HG02642 (cell line): Measurements from ENCODE around the gene COL19A1.
"Not testable (repeated sequence)": the region's sequence is repeated elsewhere in the genome, so short reads cannot be mapped to it uniquely, and the experiment has no call there.

Experiments used
- ATAC-seq: cut with Tn5 transposase; IDR thresholded peaks from one replicate; pipeline ENCODE4 v1.9.1; 2021; ENCODE audit warnings: mild to moderate bottlenecking; ENCODE audit not compliant: unreplicated experiment, poor library complexity

The COL19A1 gene

GRCh38 chr6:69894578-69895347, 28.4 kb downstream of the COL19A1 start:
- peak; percentile 60 for ATAC-seq

DNA sequence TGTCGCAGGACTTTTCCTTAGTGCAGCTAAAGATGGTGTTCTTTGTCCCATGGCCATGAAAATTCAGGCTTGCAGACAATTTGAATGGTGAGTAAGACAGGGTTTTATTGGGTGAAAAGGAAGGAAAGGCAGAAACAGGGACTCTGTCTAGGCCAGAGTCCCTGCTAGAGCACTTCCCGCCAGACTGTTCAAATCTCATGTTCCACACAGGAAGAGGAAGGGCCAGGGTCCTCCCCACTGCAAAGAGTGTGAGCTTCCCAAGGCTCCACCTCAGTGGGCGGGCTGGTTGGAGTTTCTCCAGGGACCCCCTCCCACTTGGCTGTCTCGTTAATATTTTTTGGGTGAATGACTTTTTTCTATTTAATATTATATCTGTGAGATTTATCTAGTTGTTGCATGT, 29.0 kb downstream of the COL19A1 start:
- ATAC-seq = peak; percentile 27

- ATAC-seq = no peak
Measured at GRCh38 chr6:69900869-69901268, 34.5 kb downstream of the COL19A1 start.

- no peak for ATAC-seq
Measured at GRCh38 chr6:69901361-69901760, 35.0 kb downstream of the COL19A1 start.

- no peak for ATAC-seq
Measured at GRCh38 chr6:69907981-69908498, 41.7 kb downstream of the COL19A1 start.

- ATAC-seq = no peak
Measured at GRCh38 chr6:69913361-69913760, 47.0 kb downstream of the COL19A1 start.

DNA sequence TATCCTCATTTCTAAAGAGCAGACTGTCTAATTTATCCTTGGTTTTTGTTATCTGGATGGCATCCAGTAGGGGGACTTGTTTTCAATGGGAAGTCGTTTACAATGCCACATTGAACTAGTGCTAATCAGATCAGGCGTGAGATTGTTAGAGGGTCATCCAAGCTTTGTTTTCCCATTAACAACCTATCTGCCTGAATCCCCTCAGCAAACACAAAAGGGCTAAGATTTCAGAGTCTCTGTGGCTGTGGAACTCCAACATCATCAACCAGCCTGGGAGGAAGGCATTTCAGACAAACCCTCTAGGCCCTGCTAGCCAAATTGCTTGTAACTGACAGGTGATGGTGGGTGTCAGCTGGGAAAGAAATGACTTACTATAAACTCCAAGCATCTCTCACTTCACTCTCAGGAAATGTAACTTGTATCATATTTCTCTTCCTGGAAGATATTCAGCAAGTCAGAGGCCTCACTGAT, 47.7 kb downstream of the COL19A1 start:
- no peak for ATAC-seq

- ATAC-seq = no peak
Measured at GRCh38 chr6:69915346-69915745, 49.0 kb downstream of the COL19A1 start.

GRCh38 chr6:69917834-69918233, 51.5 kb downstream of the COL19A1 start:
- ATAC-seq = peak; percentile 79

DNA sequence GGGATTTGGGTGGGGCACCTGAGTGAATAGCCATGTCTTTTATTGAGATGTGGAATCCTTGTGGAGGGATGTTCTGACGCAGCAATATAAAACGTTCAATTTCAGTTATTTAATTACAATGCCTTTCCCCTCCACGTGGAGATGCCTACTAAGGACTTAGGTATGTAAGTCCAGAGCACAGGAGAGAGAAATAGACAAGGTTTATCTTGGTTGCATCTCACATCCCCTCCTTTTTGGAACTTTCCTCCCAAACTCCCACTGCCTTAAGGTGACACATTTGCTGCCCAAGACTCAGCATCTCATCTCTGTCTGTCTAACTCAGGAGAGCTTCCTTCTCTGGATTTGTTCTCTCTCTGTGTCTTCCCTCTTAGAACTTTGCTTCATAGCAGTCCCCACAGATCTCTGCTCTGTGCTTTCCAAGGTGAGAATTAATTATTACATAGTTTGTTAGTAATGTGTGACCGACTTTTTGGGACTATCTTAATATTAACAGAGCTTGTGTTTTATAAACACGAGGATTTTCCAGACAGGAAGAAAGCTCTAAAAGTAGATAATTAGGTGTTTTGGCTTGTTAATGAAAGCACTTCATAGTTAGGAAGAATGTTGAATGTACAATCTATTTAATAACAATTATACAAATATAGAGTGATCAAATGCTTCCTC, 52.6 kb downstream of the COL19A1 start:
- no peak for ATAC-seq

DNA sequence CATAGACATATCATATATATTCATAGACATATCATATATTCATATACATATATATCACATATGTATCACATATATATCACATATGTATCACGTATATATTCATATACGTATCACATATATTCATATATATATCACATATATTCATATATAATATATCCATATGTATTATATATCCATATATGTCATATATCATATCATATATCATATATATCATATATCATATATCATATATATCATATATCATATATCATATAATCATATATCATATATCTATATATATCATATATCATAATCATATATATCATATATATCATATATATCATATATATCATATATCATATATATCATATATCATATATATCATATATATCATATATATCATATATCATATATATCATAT, 54.7 kb downstream of the COL19A1 start:
- not testable (repeated sequence) for ATAC-seq

DNA sequence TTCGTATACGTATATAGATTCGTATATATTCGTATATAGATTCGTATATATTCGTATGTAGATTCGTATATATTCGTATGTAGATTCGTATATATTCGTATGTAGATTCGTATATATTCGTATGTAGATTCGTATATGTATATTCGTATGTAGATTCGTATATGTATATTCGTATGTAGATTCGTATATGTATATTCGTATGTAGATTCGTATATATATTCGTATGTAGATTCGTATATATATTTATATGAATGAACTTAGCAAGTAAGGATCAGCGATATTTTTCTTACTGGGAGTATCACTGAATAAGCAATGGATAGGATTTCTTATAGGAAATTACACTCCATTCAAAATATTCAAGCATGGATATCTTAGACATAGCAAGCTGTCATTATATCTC, 55.3 kb downstream of the COL19A1 start:
- not testable (repeated sequence) for ATAC-seq

DNA sequence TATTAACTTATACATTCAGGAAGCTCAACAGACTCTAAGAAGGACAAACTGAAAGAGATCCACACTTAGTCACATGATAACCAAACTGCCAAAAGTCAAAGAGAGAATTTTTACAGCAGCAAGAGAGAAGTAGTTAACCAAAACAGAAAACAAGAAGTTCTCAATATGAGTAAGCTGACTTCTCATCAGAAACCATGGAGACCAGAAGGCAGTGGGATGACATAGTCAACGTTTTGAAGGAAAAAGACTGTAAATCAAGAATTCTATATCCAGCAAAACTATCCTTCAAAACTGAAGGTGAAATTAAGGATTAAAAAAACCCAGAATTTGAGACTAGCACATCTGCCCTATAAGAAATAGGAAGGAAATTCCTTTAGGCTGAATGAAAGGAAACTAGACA, 60.4 kb downstream of the COL19A1 start:
- ATAC-seq = no peak

DNA sequence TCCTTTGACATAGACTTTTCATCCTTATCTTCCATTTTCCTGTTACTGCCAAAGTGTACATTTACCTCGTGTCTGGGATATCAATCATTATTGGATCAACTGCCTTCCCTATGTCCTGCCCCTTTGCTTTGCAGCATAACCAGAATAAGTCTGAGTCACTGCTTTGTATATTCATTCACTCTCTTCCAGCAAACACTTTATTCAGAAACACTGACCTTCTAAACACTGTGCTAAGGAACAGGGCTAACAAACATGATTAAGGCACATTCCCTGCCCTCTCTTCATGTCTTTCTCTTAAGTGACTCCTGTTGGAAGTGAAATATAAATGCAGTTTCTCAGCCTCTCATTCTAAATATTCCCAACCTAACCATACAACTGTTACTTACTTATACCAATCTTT, 66.9 kb downstream of the COL19A1 start:
- ATAC-seq = no peak

DNA sequence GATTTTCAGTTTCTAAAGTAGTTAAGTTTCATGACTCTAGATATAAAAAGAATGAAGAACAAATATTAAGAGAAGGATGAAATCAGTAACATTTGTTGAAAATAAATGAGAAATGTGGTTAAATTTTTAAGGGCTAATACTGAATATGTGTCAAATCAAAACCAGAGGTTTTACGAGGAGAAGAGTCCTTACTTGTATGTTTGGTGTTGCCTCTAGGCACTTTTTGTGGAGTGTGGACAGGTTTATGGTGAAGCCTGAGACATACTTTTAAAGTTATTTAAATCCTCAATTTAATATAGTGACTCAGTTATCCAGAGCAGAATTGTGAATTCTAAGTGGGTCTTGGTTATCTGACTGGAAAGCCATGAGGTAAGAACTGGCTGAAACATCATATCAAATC, 68.7 kb downstream of the COL19A1 start:
- no peak for ATAC-seq

- no peak for ATAC-seq
Measured at GRCh38 chr6:69936674-69937363, 70.5 kb downstream of the COL19A1 start.

DNA sequence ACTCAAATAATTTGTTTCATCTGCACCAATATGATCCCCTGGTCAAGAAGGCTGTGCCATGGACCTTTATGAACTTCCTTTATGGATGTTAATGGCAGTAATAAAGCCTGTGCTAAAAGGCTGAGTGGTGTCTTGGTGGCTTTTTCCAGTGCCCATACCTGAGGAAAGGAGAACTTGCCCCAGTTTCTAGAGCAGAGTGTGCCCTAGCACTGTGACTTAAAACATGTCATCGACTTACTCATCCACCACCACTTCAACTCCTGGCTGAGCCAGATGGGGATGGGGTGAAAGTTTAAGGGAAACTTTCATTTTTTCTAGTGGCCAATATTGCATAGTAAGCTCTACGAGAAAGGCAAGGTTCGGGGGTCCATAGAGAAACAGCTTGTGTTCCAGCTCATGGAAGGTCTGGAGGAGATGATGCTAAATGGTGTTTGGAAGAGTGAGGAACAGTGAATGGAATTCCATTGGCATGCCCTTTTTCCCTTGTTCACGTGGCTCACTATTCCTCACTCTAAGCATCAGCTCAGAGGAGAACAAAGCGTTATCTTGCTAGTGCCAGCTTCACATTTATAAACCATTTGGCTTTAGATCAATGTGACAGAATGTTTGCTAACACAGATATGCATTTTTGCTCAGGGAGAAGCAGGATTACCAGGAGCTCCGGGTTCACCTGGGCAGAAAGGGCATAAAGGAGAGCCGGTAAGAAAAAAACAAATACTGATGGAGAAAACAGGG, 71.2 kb downstream of the COL19A1 start:
- no peak for ATAC-seq

DNA sequence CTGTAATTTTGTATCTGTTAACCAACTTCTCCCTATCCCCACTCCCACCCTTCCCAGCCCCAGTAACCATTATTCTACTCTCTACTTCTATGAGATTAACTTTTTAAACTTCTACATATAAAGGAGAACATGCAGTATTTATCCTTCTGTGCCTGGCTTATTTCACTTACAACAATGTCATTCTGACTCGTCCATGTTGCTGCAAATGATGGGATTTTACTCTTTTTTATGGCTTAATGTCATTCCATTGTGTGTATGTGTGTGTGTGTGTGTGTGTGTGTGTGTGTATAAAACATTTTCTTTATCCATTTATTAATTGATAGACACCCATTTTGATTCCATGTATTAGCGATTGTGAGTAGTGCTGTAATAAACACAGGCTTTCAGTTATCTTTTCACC, 76.1 kb downstream of the COL19A1 start:
- ATAC-seq = no peak

DNA sequence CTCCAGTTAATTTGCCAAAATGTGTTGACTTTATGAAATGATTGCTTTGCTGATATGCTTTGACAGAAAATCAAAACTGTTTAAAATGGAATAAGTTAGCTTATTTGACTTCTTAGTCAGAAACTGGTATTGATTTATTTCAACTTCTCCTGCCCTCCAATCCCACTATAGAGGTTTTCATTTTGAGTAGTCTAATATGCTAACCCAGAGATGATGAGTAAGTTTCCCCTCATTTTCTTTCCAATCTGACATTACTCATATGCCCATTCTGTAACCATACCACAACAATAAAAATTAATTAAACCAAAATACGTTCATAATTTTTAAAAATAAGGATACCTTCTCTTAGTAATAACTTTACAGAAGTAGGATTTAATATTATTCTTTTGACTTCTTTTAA, 78.8 kb downstream of the COL19A1 start:
- no peak for ATAC-seq

DNA sequence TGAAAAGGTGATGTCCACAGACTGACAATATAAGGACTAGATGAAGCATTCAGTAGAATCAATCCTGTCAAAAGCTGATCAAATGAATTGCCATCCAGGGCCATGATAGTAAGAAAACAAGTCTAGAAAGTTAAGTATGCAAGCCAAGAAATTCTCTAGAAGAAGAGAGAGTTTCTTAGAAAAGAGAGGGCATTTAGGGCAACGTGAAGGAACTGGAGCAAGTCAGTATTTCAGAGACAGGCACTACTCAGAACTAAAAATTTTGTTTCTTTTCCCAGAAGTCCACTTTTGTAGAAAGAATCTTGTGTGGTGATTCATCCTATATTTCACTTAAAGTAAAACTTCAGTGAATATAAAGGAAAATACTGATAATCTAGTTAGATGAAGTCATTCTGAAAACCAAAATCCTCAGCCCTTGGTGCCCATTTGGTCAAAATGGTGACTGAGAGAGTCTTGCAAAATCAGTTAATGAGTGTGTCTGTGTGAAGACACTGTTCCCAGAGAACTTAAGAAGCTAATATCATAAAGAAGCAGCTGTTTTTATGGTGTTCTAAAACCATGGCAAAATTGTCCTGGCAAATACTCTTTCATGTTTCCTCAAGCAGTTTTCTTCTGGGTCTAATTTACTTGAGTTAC, 82.2 kb downstream of the COL19A1 start:
- no peak for ATAC-seq
